Caco-2 (cell line): ENCODE measurements around the gene KLF3. TPM values are rescaled to one million over a fixed set of nuclear protein-coding genes. Genes with fewer than 3 reads are reported as not detected.
A peak's percentile ranks its signal among the peaks of the same experiment; 100 is the strongest.

Experiments used
- BruUV-seq: library from RNA; stranded (reverse); fragments of 400-500 nt; replicated peaks from 2 replicates; lab custom pipeline; 2021; lab: Mats Ljungman, UMichigan
- CTCF ChIA-PET: fragments of 300-600 bp; sonication (Branson Sonifier 250); formaldehyde crosslinking; loops from one replicate; lab custom pipeline; 2022; ENCODE audit warnings: antibody characterized with exemption; lab: Charles Lee
- POLR2A ChIA-PET: fragments of 300-600 bp; sonication (Branson Sonifier 250); formaldehyde crosslinking; loops from one replicate; lab custom pipeline; 2022; ENCODE audit warnings: antibody characterized with exemption; lab: Charles Lee
- DNase-seq, 2 experiments: peaks; one replicate each; pipeline versions ENCODE4 v3.0.0 to v3.0.0-alpha.2; 2020 to 2022
- H3K27me3 ChIP-seq: replicated peaks from 2 replicates; pipeline ENCODE4 v1.6.0; 2011; ENCODE audit warnings: low read length; ENCODE audit not compliant: control insufficient read depth, insufficient read depth
- H3K36me3 ChIP-seq: 2 replicates; pipeline ENCODE4 v1.5.1; 2011; ENCODE audit warnings: low read length; ENCODE audit not compliant: control insufficient read depth, insufficient read depth
- H3K4me1 ChIP-seq: fragments of 250-450 bp; sonication (Bioruptor Pico); 2 replicates; pipeline ENCODE4 v1.5.1; 2020; ENCODE audit warnings: mild to moderate bottlenecking
- H3K4me3 ChIP-seq: 2 replicates; pipeline ENCODE4 v1.5.1; 2011; ENCODE audit warnings: low read depth, mild to moderate bottlenecking, control low read depth, low read length
- H3K9me3 ChIP-seq: fragments of 250-450 bp; sonication (Bioruptor Pico); 2 replicates; pipeline ENCODE4 v1.5.1; 2020; ENCODE audit warnings: mild to moderate bottlenecking, moderate library complexity
- H3K27ac Mint-ChIP-seq: one replicate; pipeline ENCODE4 v1.8.0; 2022; ENCODE audit warnings: mixed read lengths; ENCODE audit not compliant: unreplicated experiment
- H3K27me3 Mint-ChIP-seq: one replicate; pipeline ENCODE4 v1.8.0; 2022; ENCODE audit warnings: mixed read lengths; ENCODE audit not compliant: insufficient read depth, unreplicated experiment
- H3K36me3 Mint-ChIP-seq: one replicate; pipeline ENCODE4 v1.8.0; 2022; ENCODE audit warnings: mild to moderate bottlenecking, mixed read lengths; ENCODE audit not compliant: insufficient read depth, unreplicated experiment
- H3K4me1 Mint-ChIP-seq: one replicate; pipeline ENCODE4 v1.8.0; 2022; ENCODE audit warnings: low read depth, mixed read lengths; ENCODE audit not compliant: unreplicated experiment
- H3K4me3 Mint-ChIP-seq: one replicate; pipeline ENCODE4 v1.8.0; 2022; ENCODE audit warnings: mild to moderate bottlenecking, moderate library complexity, mixed read lengths; ENCODE audit not compliant: unreplicated experiment
- H3K9me3 Mint-ChIP-seq: one replicate; pipeline ENCODE4 v1.8.0; 2022; ENCODE audit warnings: mixed read lengths; ENCODE audit not compliant: unreplicated experiment
- intact Hi-C: fragments of 100-400 bp; cut with micrococcal nuclease; formaldehyde crosslinking; loops from one replicate; pipeline ENCODE4 v1.10.0; 2022; ENCODE audit not compliant: unreplicated experiment
- total RNA-seq: library from RNA; stranded (reverse); gene quantifications from 2 replicates; pipeline ENCODE4 v1.2.3, GENCODE V29; 2022
- TF ChIP-seq, protein P1 (sequence below), 2 experiments: fragments of 200-600 bp in 1 of 2; IDR thresholded peaks; 1 replicate in 1 of 2; 2 replicates in 1 of 2; pipeline versions ENCODE4 v1.5.1 to v1.8.0; 2011 to 2022; ENCODE audit warnings: antibody characterized with exemption in 1 of 2, control low read depth in 1 of 2, inconsistent platforms in 1 of 2, low read depth in 1 of 2, low read length in 1 of 2, mild to moderate bottlenecking in 1 of 2, moderate library complexity in 1 of 2; ENCODE audit not compliant: insufficient read depth in 1 of 2, severe bottlenecking in 1 of 2, unreplicated experiment in 1 of 2

The KLF3 gene
- total RNA-seq, 1 experiment from 2014 or later = 34.8 TPM

DNA sequence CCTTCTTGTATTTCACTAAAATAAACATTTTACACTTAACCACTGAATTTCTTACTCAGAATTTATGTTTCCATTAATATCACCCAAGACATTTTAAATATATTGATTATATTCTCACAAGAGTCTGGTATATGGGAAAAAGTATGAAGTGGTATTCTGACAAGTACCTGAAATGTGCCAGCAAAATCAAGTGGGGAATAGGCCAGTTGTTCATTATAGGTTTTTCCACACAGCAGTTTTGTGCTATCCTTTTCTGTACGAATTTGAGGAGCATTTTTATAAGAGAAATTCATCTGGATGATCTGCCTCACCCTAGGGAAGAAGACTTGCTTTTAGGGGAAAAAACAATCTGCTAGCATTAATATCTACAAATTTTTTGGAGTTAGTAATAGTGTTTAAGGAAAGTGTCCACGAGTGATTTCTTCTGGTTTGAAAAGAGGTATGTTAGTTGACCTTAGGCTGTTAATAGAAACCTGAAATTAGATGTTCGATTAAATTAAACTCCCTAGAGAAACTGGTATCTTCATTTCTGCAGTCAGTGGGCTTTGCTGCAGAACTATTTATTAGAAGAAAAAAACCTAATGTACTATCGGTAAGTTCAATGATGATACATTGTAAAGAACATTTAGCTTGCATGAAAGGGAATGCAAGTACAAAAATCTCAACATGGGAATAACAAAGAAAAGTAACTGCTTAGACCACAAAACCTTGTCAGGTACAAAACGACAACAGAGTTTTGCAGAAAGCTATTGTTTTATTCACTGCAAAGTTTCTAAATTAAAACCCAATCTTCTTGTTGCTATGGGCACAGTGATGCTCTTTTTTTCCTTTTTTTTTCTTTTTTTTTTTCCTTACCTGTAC is 1.8 kb downstream of the KLF3 start:
- no peaks in the 10 kb centered on the region for H3K27me3 Mint-ChIP-seq
- H3K36me3 Mint-ChIP-seq = peaks cover 18% of the 10 kb centered on the region
- CTCF ChIA-PET = interaction anchor here (0.5 kb wide), 1 partner anchor 95 kb away, joined by 4 read pairs; no protein-coding TSS in a partner anchor

DNA sequence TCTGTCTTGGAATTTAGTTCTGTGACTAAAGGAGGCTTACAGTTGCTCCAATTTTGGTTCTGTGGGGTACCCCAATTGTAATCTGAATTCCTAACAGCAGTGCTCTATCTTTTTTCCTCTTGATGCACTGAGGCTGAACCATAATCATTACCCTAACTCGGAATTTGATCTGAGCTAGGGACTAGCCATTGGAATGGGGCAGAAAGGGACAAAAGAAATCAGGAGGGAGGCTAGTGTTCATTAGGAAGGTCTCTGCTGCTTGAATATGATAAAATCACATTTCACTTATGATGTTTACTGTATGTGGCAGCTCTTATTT is 2.7 kb downstream of the KLF3 start:
- Histone ChIP-seq H3K4me3 (peak overlapping the region; percentile 18), H3K9me3 (no peaks in the 10 kb centered on the region), H3K27me3 (no peaks in the 10 kb centered on the region), H3K4me1 (peaks cover 35% of the 10 kb centered on the region), H3K36me3 (no peaks in the 10 kb centered on the region)
- Mint-ChIP-seq H3K36me3 (peaks cover 13% of the 10 kb centered on the region), H3K9me3 (no peaks in the 10 kb centered on the region), H3K27ac (peak overlapping the region; percentile 97), H3K4me1 (peaks cover 30% of the 10 kb centered on the region), H3K27me3 (no peaks in the 10 kb centered on the region), H3K4me3 (peak overlapping the region; percentile 87)
- ChIA-PET CTCF (interaction anchor here (0.6 to 1.0 kb wide), 3 partner anchors 71 to 598 kb away, joined by 3 to 5 read pairs (median 3); no protein-coding TSS in a partner anchor), POLR2A (interaction anchor here (0.7 kb wide), 1 partner anchor 543 kb away, joined by 4 read pairs; no protein-coding TSS in a partner anchor)
- TF ChIP-seq, protein P1, sequence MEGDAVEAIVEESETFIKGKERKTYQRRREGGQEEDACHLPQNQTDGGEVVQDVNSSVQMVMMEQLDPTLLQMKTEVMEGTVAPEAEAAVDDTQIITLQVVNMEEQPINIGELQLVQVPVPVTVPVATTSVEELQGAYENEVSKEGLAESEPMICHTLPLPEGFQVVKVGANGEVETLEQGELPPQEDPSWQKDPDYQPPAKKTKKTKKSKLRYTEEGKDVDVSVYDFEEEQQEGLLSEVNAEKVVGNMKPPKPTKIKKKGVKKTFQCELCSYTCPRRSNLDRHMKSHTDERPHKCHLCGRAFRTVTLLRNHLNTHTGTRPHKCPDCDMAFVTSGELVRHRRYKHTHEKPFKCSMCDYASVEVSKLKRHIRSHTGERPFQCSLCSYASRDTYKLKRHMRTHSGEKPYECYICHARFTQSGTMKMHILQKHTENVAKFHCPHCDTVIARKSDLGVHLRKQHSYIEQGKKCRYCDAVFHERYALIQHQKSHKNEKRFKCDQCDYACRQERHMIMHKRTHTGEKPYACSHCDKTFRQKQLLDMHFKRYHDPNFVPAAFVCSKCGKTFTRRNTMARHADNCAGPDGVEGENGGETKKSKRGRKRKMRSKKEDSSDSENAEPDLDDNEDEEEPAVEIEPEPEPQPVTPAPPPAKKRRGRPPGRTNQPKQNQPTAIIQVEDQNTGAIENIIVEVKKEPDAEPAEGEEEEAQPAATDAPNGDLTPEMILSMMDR (IDR thresholded peaks at IDR 0.05; ENCODE audit: insufficient read depth in 1 of 2, low read depth in 1 of 2, low read length in 1 of 2, severe bottlenecking in 1 of 2, unreplicated experiment in 1 of 2) = no peak
- intact Hi-C loops = loop anchor here (1.0 to 10.0 kb wide), 5 partner anchors 9 to 389 kb away; no protein-coding TSS in a partner anchor
- TSS peak; percentile 63 for BruUV-seq
- DNase-seq = no peak

More for the DNA sequence above, 1.8 kb downstream of the KLF3 start:
- Mint-ChIP-seq H3K4me1 (peaks cover 30% of the 10 kb centered on the region), H3K9me3 (peaks cover 7% of the 10 kb centered on the region), H3K4me3 (peak overlapping the region; percentile 87), H3K27ac (peak overlapping the region; percentile 97)
- Histone ChIP-seq H3K9me3 (no peaks in the 10 kb centered on the region), H3K4me1 (peaks cover 29% of the 10 kb centered on the region), H3K4me3 (peak overlapping the region; percentile 89), H3K27me3 (no peaks in the 10 kb centered on the region), H3K36me3 (no peaks in the 10 kb centered on the region)
- DNase-seq = no peak
- intact Hi-C loops = loop anchor here (2.0 to 10.0 kb wide), 3 partner anchors 95 to 388 kb away; no protein-coding TSS in a partner anchor
- TF ChIP-seq, protein P1 (IDR thresholded peaks at IDR 0.05; ENCODE audit: insufficient read depth in 1 of 2, low read depth in 1 of 2, low read length in 1 of 2, severe bottlenecking in 1 of 2, unreplicated experiment in 1 of 2) = no peak
- POLR2A ChIA-PET = interaction anchor here (0.7 to 1.0 kb wide), 2 partner anchors 45 to 436 kb away, joined by 4 to 7 read pairs; no protein-coding TSS in a partner anchor
- BruUV-seq = TSS peak; percentile 23
